ENCODE data around the gene ATP5PO. TPM values are rescaled to one million over a fixed set of nuclear protein-coding genes. Genes with fewer than 3 reads are reported as not detected.

ATP5PO gene, protein sequence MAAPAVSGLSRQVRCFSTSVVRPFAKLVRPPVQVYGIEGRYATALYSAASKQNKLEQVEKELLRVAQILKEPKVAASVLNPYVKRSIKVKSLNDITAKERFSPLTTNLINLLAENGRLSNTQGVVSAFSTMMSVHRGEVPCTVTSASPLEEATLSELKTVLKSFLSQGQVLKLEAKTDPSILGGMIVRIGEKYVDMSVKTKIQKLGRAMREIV
- polyA plus RNA-seq (ENCODE audit: insufficient read length in 3 of 3) = 100 to 1,000 TPM; 413 to 466 (median 446) TPM

DNA sequence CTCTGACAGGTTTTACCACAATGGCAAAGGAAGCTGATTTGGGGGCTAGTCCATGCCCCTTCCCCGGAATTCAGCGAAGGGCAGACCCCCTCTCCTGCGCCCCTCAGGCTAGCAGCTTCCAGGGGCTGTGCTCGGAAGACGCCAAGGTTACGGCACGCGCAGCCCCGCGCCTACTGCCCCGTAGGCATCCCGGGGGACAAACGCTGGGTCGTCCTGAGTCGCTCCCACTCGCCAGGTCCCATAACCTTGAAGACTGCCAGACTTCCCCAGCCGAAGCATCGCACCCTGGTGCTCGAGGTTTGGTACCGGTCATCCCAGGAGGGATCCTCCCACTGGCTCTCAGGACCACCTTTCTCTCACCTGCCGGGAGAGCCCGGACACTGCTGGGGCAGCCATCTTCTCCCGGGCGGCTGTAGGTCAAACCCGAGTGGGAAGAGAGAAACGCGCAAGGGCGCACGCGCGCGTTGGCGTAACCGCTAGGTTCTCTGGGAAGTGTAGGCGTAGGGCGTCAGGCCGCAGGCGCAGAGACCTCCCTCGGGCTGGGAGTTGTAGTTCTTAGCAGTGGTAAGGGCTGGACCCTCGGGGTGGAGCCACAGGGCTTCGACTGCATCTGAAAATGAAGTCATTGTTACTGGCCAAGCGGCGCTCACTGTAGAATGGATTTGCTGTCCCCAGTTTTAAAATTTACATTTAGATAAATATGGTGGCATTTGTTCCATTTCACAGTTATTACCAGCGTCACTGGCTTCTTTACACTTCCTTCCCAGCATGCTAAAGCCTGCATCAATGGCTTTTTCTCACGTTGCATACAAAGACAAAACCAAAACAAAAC lies at the start of gene ATP5PO:
ATP5PO (minus strand) TSS at position 437 of the 832 bp plus-strand sequence; CDS start at position 396, 41 bp downstream.
- peak; percentile 91 to 96 (median 95) for DNase-seq (ENCODE audit: low read depth in 3 of 3, low spot score in 2 of 3)

DNA sequence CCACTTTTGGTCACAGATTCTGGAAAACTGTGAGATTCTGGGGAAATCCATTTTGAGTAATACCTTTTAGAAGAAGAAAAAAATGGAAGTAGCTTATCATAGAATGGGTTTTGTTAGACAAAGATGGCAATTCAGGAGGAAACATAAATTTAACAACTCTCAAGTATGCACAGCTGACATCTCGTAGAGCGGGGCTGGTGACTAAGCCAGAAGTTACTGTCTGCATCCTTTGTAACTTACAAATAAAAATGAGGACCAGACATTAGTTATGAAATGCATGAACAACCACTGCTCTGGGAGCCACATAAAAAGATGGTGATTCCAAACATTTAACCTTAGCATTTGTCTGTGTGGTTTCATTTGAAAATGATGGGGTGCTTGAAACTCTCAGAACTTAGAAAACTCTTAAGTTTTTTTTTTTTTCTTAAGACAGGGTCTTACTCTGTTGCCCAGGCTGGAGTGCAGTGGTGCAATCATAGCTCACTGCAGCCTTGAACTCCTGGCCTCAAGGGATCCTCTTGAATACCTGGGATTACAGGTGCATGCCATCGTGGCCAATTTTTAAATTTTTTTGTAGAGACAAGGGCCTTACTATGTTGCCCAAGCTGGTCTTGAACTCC lies 49.2 kb upstream of the ATP5PO start:
- DNase-seq (ENCODE audit: low read depth in 3 of 3, low spot score in 2 of 3) = no peak

- no peak for DNase-seq (ENCODE audit: low read depth in 3 of 3, low spot score in 2 of 3)
These were observed 48.4 kb upstream of the ATP5PO start for GRCh38 chr21:33963848-33964555.

DNA sequence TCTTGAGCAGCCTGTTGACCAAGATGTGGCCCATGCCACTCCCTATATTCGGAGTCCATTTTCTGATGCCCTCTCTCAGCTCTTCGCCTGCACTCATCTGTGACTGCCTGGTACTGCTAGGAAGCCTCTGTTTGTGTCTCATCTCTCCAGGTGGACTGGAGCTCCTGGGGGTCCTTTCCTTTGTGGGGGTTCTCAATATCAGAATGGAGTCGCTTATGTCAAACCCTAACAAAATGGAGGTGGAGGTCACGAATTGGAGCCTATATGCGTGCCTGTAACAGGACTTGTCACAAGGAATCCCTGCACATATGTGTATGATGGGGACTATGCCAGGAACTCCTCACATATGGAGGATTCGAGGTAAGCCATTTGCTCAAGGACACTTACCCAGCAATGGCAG lies 46.7 kb upstream of the ATP5PO start:
- DNase-seq (ENCODE audit: low read depth in 3 of 3, low spot score in 2 of 3) = no peak

- no peak for DNase-seq (ENCODE audit: low read depth in 3 of 3, low spot score in 2 of 3)
These were observed 45.5 kb upstream of the ATP5PO start for GRCh38 chr21:33961061-33961460.

DNA sequence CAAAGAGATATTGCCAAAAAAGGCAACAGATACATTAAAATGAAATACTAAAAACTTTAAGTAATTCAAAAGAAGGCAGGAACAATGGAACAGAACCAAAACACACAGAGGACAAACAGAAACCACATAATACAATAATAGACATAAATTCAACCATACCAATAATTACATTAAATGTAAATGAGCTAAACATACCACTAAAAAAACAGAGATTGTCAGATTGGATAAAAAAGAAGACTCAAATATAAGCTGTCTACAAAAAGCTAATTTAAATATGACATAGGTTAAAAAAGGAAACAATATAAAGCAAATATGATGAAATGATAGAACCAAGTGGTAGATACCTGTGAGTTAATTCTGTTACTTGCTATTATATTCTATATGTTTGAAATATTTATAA lies 44.1 kb upstream of the ATP5PO start:
- no peak for DNase-seq (ENCODE audit: low read depth in 3 of 3, low spot score in 2 of 3)

DNA sequence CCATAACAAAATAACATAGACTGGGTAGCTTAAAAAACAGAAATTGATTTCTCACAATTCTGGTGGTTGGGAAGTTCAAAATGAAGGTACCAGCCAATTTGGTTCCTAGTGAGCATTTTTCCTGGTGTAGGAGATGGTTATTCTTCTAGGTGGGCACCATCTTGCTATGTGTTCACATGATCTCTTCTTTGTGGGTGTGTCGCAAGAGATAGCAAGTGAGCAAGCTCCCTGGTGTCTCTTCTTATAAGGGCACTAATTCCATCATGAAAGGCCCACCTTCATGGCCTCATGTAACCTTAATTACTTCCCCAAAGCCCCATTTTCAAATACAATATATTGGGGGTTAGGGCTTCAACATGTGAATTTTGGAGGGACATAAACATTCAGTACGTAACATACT lies 38.8 kb upstream of the ATP5PO start:
- no peak for DNase-seq (ENCODE audit: low read depth in 3 of 3, low spot score in 2 of 3)

DNA sequence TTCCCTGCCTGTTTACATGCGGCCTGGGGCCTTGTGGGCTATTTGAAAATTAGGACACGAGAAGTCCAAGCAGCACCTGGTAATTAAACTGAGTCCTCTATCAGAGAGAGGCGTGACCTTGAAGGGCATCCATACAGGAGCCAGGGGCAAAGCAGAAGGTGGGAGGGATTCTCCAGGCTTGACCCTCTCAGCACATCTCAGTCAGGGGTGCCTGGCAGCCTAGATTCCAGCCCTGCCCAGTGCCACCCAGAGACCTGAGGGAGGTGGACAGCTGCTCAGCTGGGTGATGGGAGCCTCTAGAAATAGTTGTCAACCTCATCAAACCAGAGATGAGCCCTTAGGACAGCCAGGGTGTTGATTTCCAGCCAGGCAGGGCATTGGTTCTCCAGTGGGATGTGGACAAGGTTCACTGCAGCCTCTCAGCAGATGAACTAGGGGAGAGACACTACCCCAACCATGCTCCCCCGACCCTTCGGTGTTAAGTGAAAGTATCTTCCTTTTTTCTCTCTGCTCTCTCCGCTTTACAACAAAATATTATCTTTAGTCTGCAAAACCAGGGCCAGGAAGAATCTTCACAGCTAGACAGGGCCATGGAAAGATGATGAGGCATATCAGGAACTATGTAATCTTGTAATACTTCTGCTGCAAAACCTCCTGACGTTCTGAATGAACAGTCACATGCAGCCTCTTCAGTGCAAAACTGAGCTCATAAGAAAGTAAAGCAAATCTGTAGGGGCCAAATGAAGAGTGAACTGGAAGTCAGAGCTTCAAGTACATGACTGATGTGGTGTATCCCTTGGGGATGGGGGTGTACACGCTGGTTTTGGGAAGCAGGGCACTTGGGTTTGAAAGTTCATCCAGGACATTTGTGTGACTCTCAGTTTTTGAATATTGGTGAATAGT lies 35.9 kb upstream of the ATP5PO start:
- no peak for DNase-seq (ENCODE audit: low read depth in 3 of 3, low spot score in 2 of 3)

- no peak for DNase-seq (ENCODE audit: low read depth in 3 of 3, low spot score in 2 of 3)
These were observed 35.0 kb upstream of the ATP5PO start for GRCh38 chr21:33950431-33951079.

DNA sequence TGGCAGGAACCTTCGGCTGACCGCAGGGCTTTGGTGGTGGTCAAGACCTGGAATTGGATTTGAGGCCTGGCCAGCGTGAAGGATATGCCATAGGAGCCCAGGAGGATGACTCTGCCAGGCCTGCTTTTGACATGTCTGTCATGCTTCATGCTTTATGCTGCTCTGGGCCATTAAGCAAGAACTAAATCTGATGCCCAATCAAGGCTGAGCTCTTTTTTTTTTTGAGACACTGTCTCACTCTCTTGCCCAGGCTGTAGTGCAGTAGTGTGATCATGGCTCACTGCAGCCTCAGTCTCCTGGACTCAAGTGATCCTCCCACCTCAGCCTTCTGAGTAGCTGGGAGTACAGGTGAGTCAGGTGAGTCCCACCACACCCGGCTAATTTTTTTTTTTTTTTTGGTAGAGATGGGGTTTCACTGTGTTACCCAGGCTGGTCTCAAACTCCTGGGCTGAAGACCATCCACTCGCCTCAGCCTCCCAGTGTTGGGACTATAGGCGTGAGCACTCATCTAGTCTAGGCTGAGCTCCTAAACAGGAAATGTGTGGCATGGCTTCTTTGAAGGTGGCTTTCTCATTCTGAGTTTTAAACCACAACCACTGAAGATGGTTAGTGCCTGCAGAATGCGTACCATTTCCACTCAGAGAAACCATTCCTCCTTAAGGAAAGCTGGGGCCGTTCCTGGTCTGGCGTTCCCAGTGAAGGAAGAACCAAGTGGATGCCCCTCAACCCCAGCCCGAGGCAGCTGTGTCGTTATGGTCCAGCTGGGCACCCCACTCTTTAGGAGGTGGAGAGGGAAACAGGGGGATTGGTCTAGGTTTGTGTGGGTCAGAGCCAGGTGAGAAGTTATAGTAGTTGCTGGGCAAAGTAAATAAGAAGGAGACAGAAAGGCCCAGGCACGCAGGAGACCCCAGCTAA lies 34.2 kb upstream of the ATP5PO start:
- no peak for DNase-seq (ENCODE audit: low read depth in 3 of 3, low spot score in 2 of 3)

DNA sequence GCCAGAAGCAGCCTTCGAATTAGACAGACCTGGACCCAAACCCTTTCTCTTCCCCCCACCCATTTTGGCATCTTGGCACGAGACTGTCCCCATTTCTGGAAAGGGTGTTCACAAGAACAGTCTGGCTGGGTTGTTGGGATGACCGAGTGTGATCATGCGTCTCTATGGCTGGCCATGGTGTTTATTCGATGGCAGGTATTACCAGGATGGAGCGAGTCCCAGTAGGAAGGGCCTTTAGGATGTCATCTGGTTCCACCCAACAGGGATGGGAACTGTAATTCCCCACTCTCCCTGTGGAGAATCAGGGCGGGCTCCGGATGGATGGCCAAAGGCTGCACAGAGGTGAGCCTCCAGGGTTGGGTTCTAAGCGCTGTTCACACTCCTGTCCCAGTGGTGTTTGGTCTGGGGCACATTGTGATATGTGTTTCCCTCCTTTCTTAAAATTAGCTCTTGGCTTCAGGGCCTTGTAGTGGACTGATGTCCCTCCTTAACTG lies 33.4 kb upstream of the ATP5PO start:
- no peak for DNase-seq (ENCODE audit: low read depth in 3 of 3, low spot score in 2 of 3)

GRCh38 chr21:33948096-33948950 lies 32.7 kb upstream of the ATP5PO start:
- no peak for DNase-seq (ENCODE audit: low read depth in 3 of 3, low spot score in 2 of 3)

- DNase-seq (ENCODE audit: low read depth in 3 of 3, low spot score in 2 of 3) = no peak
These were observed 32.0 kb upstream of the ATP5PO start for GRCh38 chr21:33947451-33948095.

GRCh38 chr21:33945652-33946270 lies 30.2 kb upstream of the ATP5PO start:
- DNase-seq (ENCODE audit: low read depth in 3 of 3, low spot score in 2 of 3) = no peak

DNA sequence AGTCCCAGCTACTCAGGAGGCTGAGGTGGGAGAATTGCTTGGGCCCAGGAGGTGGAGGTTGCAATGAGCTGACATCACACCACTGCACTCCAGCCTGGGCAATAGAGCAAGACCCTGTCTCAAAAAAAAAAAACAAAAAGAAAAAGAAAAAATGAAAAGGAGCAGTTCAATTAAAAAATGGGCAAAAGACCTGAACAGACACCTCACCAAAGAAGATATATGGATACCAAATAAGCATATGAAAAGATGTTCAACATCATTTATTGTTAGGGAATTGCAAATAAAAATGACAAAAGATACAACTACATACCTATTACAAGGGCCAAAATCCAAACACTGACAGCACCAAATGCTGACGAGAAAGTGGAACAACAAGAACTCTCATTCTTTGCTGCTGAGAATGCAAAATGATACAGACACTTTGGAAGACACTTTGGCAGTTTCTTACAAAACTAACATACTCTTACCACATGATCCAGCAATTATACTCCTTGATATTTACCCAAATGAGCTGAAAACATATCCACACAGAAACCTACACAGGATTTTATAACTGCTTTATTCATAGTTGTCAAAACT lies 28.7 kb upstream of the ATP5PO start:
- no peak for DNase-seq (ENCODE audit: low read depth in 3 of 3, low spot score in 2 of 3)

DNA sequence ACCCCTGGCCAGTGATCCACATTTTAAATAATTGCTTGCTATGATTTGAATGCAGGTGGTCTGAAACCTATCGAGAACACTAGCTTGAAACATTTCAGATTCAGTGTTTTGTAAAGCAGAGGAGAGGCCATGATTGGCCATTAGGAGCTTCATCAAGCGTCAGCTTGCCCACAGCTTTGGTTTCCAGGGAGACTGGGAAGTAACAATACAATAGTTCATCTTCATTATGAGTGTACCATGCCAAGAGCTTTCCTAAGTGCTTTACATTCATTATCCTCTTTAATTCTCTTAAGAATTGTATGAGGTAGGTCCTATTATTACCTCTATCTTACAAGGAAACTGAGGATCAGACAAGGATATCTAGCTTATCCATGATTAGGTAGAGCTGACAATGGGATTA lies 27.7 kb upstream of the ATP5PO start:
- no peak for DNase-seq (ENCODE audit: low read depth in 3 of 3, low spot score in 2 of 3)
